Measurements from ENCODE around the gene CUBN.

The CUBN gene

GRCh38 chr10:16944402-16944801 lies 185.2 kb downstream of the CUBN start:
- TF ChIP-seq CTCF (IDR thresholded peaks at IDR 0.05; ENCODE audit: insufficient read depth, low read length, missing control alignments): no peak
- H3K4me3 ChIP-seq (ENCODE audit: low read depth, low read length): no peak overlapping the region
- ChIA-PET CTCF (interaction anchor here (1.3 to 1.5 kb wide), 2 partner anchors 35 to 91 kb away, joined by 3 to 8 read pairs; no protein-coding TSS in a partner anchor), POLR2A (interaction anchor here (1.2 kb wide), 1 partner anchor 285 kb away, joined by 7 read pairs; no protein-coding TSS in a partner anchor)
- DNase-seq (ENCODE audit: low read depth, low spot score): no peak

GRCh38 chr10:16943295-16944285 lies 186.0 kb downstream of the CUBN start:
- H3K4me3 ChIP-seq (ENCODE audit: low read depth, low read length): no peak overlapping the region
- ChIA-PET CTCF (interaction anchor here (1.3 kb wide), 1 partner anchor 44 kb away, joined by 3 read pairs; no protein-coding TSS in a partner anchor), POLR2A (no interaction called here)
- no peak for TF ChIP-seq CTCF (IDR thresholded peaks at IDR 0.05; ENCODE audit: insufficient read depth, low read length, missing control alignments)
- no peak for DNase-seq (ENCODE audit: low read depth, low spot score)

GRCh38 chr10:16942381-16943078 lies 187.1 kb downstream of the CUBN start:
- ChIA-PET CTCF (interaction anchor here (1.3 kb wide), 1 partner anchor 45 kb away, joined by 3 read pairs; no protein-coding TSS in a partner anchor), POLR2A (no interaction called here)

GRCh38 chr10:16941870-16942269 lies 187.7 kb downstream of the CUBN start:
- no peak overlapping the region for H3K4me3 ChIP-seq (ENCODE audit: low read depth, low read length)
- DNase-seq (ENCODE audit: low read depth, low spot score): no peak
- TF ChIP-seq CTCF (IDR thresholded peaks at IDR 0.05; ENCODE audit: insufficient read depth, low read length, missing control alignments): no peak
- ChIA-PET CTCF (no interaction called here), POLR2A (no interaction called here)

More at GRCh38 chr10:16942381-16943078, 187.1 kb downstream of the CUBN start:
- DNase-seq (ENCODE audit: low read depth, low spot score): no peak
- H3K4me3 ChIP-seq (ENCODE audit: low read depth, low read length): no peak overlapping the region
- TF ChIP-seq CTCF (IDR thresholded peaks at IDR 0.05; ENCODE audit: insufficient read depth, low read length, missing control alignments): no peak

GRCh38 chr10:16941067-16941466 lies 188.5 kb downstream of the CUBN start:
- no peak overlapping the region for H3K4me3 ChIP-seq (ENCODE audit: low read depth, low read length)
- ChIA-PET POLR2A (no interaction called here), CTCF (no interaction called here)
- no peak for DNase-seq (ENCODE audit: low read depth, low spot score)
- no peak for TF ChIP-seq CTCF (IDR thresholded peaks at IDR 0.05; ENCODE audit: insufficient read depth, low read length, missing control alignments)

- H3K4me3 ChIP-seq (ENCODE audit: low read depth, low read length): no peak overlapping the region
- no peak for DNase-seq (ENCODE audit: low read depth, low spot score)
- ChIA-PET CTCF (no interaction called here), POLR2A (no interaction called here)
- TF ChIP-seq CTCF (IDR thresholded peaks at IDR 0.05; ENCODE audit: insufficient read depth, low read length, missing control alignments): no peak
These were observed 190.7 kb downstream of the CUBN start for GRCh38 chr10:16938952-16939351.

Data from AG04449 (cell line).